GM12892 (cell line): ENCODE data around the gene SCAPER.

Experiments used
- POLR2A ChIP-seq: IDR thresholded peaks from 2 replicates; pipeline ENCODE4 v1.6.1; 2011; ENCODE audit warnings: low read depth, low read length, control low read depth
- POLR2AphosphoS5 ChIP-seq: IDR thresholded peaks from 2 replicates; pipeline ENCODE4 v1.6.1; 2011; ENCODE audit warnings: low read depth, low read length, control low read depth
- TAF1 ChIP-seq: IDR thresholded peaks from 2 replicates; pipeline ENCODE4 v1.6.1; 2011; ENCODE audit warnings: low read depth, mild to moderate bottlenecking, control low read depth, low read length, borderline replicate concordance

GRCh38 chr15:76320012-76320411, 585.1 kb downstream of the SCAPER start:
- TF ChIP-seq POLR2A (no peak), TAF1 (no peak), POLR2AphosphoS5 (no peak)
